OCI-LY3 (cell line): Measurements from ENCODE around the gene RAB40A.
"Not testable (repeated sequence)": the region's sequence is repeated elsewhere in the genome, so short reads cannot be mapped to it uniquely, and the experiment has no call there.

Source experiments
- H2AFZ ChIP-seq: fragments of 200-600, 300-600 bp; shearing (Covaris generic); 2 replicates; pipeline ENCODE4 v1.6.0; 2014; ENCODE audit warnings: antibody characterized with exemption, low read depth, low read length
- H3K27ac ChIP-seq: fragments of 200-600, 300-600 bp; sonication (generic); 2 replicates; pipeline ENCODE4 v1.5.1; 2014; ENCODE audit warnings: mild to moderate bottlenecking, low read length, moderate library complexity, mixed read lengths
- H3K27me3 ChIP-seq: fragments of 200-600, 300-600 bp; sonication (generic); 2 replicates; pipeline ENCODE4 v1.6.1; 2014; ENCODE audit warnings: low read depth, low read length, mixed read lengths
- H3K36me3 ChIP-seq: fragments of 200-600, 300-600 bp; sonication (generic); replicated peaks from 2 replicates; pipeline ENCODE3; 2014; ENCODE audit warnings: low read depth, low read length, mixed read lengths
- H3K4me1 ChIP-seq: fragments of 300-600, 200-600 bp; sonication (generic); 2 replicates; pipeline ENCODE4 v1.6.1; 2014; ENCODE audit warnings: low read length, mixed read lengths
- H3K4me2 ChIP-seq: fragments of 200-600, 300-600 bp; sonication (generic); 2 replicates; pipeline ENCODE4 v1.6.1; 2014; ENCODE audit warnings: low read length, mixed read lengths
- H3K4me3 ChIP-seq: fragments of 300-600, 200-600 bp; sonication (generic); 2 replicates; pipeline ENCODE4 v1.5.1; 2014; ENCODE audit warnings: antibody characterized with exemption, mild to moderate bottlenecking, low read length, moderate library complexity
- H3K79me2 ChIP-seq: fragments of 300-600, 200-600 bp; shearing (Covaris generic); 2 replicates; pipeline ENCODE4 v1.6.1; 2014; ENCODE audit warnings: mild to moderate bottlenecking, low read length, mixed read lengths
- H3K9ac ChIP-seq: fragments of 300-600, 200-600 bp; shearing (Covaris generic); 2 replicates; pipeline ENCODE4 v1.6.0; 2014; ENCODE audit warnings: mild to moderate bottlenecking, low read length, moderate library complexity
- H3K9me3 ChIP-seq: fragments of 200-600, 300-600 bp; shearing (Covaris generic); 2 replicates; pipeline ENCODE4 v1.6.1; 2014; ENCODE audit warnings: low read length, mixed read lengths; ENCODE audit not compliant: insufficient read depth
- H4K20me1 ChIP-seq: fragments of 200-600, 300-600 bp; sonication (generic); 2 replicates; pipeline ENCODE4 v1.6.1; 2016; ENCODE audit warnings: low read length, mixed read lengths; ENCODE audit not compliant: insufficient read depth
- EZH2phosphoT487 ChIP-seq: fragments of 200-600 bp; shearing (Covaris generic); IDR thresholded peaks from 2 replicates; pipeline ENCODE4 v1.6.1; 2018; ENCODE audit warnings: antibody characterized with exemption, mixed run types, low read depth
- TF ChIP-seq, protein P1 (sequence below): fragments of 200-600, 300-600 bp; sonication (generic); IDR thresholded peaks from 2 replicates; pipeline ENCODE4 v1.5.1; 2014; ENCODE audit warnings: antibody characterized with exemption, low read length, low read depth

The RAB40A gene

DNA sequence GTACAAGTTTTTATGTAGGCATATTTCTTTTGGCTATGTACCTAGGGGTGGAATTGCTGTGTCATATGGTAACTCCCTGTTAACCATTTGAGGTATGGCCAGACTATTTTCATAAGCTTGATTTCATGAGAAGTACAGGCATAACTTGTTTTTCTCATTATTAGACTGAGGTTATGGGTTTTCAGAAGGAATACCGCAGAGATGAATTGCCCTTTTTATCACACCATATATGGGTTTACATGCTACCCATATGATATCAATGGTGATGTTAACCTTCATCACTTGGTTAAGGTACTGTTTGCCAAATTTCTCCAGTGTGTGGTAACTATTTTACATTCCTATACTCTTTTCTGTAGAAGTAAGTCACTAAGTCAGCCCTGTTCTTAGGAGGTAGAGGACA is 23.5 kb downstream of the RAB40A start:
- Histone ChIP-seq H3K27ac (no peak overlapping the region), H4K20me1 (no peaks in the 10 kb centered on the region), H3K9ac (no peak overlapping the region), H3K4me3 (no peak overlapping the region), H3K79me2 (no peaks in the 10 kb centered on the region), H3K4me2 (no peak overlapping the region), H3K9me3 (no peaks in the 10 kb centered on the region), H3K36me3 (no peaks in the 10 kb centered on the region), H3K27me3 (no peaks in the 10 kb centered on the region), H3K4me1 (no peaks in the 10 kb centered on the region), H2AFZ (no peak overlapping the region)
- no peak for TF ChIP-seq EZH2phosphoT487
- TF ChIP-seq, protein P1, sequence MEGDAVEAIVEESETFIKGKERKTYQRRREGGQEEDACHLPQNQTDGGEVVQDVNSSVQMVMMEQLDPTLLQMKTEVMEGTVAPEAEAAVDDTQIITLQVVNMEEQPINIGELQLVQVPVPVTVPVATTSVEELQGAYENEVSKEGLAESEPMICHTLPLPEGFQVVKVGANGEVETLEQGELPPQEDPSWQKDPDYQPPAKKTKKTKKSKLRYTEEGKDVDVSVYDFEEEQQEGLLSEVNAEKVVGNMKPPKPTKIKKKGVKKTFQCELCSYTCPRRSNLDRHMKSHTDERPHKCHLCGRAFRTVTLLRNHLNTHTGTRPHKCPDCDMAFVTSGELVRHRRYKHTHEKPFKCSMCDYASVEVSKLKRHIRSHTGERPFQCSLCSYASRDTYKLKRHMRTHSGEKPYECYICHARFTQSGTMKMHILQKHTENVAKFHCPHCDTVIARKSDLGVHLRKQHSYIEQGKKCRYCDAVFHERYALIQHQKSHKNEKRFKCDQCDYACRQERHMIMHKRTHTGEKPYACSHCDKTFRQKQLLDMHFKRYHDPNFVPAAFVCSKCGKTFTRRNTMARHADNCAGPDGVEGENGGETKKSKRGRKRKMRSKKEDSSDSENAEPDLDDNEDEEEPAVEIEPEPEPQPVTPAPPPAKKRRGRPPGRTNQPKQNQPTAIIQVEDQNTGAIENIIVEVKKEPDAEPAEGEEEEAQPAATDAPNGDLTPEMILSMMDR = no peak

DNA sequence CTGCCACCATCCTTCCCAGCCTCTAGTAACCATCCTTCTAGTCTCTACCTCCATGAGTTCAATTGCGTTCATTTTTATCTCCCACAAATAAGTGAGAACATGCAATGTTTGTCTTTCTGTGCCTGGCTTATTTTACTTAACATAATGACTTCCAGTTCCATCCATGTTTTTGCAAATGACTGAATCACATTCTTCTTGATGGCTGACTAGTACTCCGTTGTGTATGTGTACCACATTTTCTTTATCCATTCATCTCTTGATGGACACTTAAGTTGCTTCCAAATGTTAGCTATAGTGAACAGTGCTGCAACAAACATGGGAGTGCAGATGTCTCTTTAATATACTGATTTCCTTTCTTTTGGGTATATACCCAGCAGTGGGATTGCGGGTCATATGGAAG is 25.7 kb downstream of the RAB40A start:
- not testable (repeated sequence) for H3K27me3 ChIP-seq, H4K20me1 ChIP-seq, H2AFZ ChIP-seq, H3K4me3 ChIP-seq, H3K36me3 ChIP-seq, H3K4me1 ChIP-seq, H3K9ac ChIP-seq, H3K79me2 ChIP-seq, H3K27ac ChIP-seq, H3K9me3 ChIP-seq, H3K4me2 ChIP-seq

DNA sequence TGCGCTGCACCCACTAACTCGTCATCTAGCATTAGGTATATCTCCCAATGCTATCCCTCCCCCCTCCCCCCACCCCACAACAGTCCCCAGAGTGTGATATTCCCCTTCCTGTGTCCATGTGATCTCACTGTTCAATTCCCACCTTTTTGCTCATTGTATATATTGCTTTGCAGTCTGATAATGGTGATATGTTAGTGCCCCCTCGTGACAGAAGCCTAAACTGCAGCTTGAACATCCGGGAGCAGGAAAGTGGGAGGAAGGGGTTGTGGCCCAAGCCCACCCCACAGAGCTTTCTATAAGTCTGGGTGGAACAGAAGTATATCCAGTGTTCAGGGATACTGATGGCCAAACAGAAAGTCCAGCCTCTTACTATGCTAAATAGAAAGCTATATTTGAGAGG is 29.6 kb downstream of the RAB40A start:
- not testable (repeated sequence) for H3K27me3 ChIP-seq, H3K9me3 ChIP-seq

DNA sequence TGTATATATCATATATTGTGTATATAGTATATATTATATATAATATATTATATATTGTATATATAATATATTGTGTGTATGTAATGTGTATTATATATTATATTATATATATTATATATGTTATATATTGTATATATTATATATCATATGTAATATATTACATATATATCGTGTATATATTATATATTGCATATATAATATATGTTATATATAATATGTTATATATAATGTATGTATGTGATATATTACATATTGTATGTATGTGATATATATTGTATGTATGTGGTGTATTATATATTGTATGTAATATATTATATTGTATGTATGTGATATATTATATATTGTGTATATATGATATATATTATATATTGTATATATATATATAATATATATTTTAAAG is 30.5 kb downstream of the RAB40A start:
- no peak overlapping the region for H2AFZ ChIP-seq
- H3K27me3 ChIP-seq = no peaks in the 10 kb centered on the region
- no peaks in the 10 kb centered on the region for H4K20me1 ChIP-seq
- H3K9me3 ChIP-seq = no peaks in the 10 kb centered on the region
- no peaks in the 10 kb centered on the region for H3K36me3 ChIP-seq
- H3K4me2 ChIP-seq = no peak overlapping the region
- no peak for TF ChIP-seq EZH2phosphoT487
- TF ChIP-seq, protein P1 = no peak
- no peak overlapping the region for H3K27ac ChIP-seq
- no peaks in the 10 kb centered on the region for H3K4me1 ChIP-seq
- H3K4me3 ChIP-seq = no peak overlapping the region
- no peak overlapping the region for H3K9ac ChIP-seq
- H3K79me2 ChIP-seq = no peaks in the 10 kb centered on the region

More for the DNA sequence above, 29.6 kb downstream of the RAB40A start:
- not testable (repeated sequence) for H4K20me1 ChIP-seq, H2AFZ ChIP-seq, H3K36me3 ChIP-seq, H3K79me2 ChIP-seq, H3K4me2 ChIP-seq, H3K4me3 ChIP-seq, H3K27ac ChIP-seq, H3K4me1 ChIP-seq, H3K9ac ChIP-seq
- TF ChIP-seq, protein P1 = peak; percentile 47

DNA sequence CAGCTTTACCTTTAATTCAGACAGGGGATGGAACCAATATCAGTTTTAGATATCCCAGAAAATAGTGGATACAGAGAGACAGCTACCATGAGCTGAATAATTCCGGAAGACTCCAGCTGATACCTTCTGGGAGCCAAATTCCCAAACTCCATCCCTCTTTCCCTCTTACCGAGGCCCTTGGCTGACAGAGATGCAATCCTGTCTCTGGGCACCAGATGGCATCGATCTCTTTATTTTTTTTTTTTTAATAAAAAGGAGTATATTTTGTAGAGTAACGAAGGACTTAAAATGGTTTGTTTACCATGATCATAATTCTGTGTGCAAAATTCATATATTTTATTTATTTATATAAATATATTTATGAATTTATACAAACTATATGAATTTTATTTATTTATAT is 31.0 kb downstream of the RAB40A start:
- Histone ChIP-seq H3K4me1 (no peaks in the 10 kb centered on the region), H3K9me3 (no peaks in the 10 kb centered on the region), H3K4me2 (no peak overlapping the region), H3K9ac (no peak overlapping the region), H2AFZ (no peak overlapping the region), H3K4me3 (no peak overlapping the region), H3K27me3 (no peaks in the 10 kb centered on the region), H3K79me2 (no peaks in the 10 kb centered on the region), H4K20me1 (no peaks in the 10 kb centered on the region), H3K27ac (no peak overlapping the region), H3K36me3 (no peaks in the 10 kb centered on the region)
- TF ChIP-seq EZH2phosphoT487 = no peak
- TF ChIP-seq, protein P1 = peak; percentile 18; the same call in 1 of the 2 replicates
